ENCODE measurements around the gene ARIH2. TPM values are rescaled to one million over a fixed set of nuclear protein-coding genes. Genes with fewer than 3 reads are reported as not detected.

Gene ARIH2
- total RNA-seq, 1 donor from 2014 or later = 69.9 TPM

DNA sequence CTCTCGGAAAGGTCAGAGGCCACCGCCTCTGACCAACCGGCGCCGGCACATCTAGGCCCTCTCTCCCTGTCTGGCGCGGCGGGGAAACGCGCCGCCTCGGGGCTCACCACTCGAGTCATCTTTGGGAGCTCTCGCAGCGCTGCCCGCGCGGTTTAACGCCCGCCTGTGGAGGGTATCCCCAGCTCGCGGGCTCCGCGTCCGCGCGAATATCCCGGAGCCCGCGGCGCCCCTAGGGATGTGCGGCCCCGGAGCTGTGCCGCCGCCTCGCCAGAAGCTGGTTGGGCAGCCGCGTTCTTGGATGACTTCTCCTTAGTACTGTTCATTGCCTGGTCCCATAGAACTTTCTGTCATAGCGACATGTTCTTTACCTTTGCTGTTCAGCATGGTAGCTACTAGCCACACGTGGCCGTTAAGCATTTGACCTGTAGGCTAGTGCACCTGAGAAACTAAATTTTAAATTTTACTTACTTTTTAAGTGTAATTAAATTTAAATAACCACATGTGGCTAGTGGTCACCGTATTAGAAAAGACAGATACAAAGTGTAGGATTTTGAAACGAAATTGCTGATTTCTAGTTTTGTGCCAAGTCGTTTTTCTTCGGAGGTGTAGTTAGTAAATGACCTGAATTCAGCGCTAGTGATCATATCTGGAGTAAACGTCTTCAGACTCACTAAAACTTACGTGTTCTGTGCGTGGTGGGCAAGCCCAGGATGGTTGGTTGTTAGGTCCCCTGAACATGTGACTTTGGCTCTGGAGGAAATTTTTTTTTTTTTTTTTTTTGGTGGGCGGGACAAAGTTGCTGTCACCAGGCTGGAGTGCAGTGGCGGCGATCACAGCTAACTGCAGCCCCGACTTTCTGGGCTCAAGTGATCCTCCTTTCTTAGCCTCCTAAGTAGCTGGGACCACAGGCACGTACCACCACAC, 835 bp downstream of the ARIH2 start:
- no peaks in the 10 kb centered on the region for H3K9me3 Mint-ChIP-seq (ENCODE audit: low read depth)
- H3K4me1 Mint-ChIP-seq (ENCODE audit: low read depth) = peaks cover 22% of the 10 kb centered on the region
- H3K27ac Mint-ChIP-seq (ENCODE audit: unreplicated experiment) = peak overlapping the region; percentile 95
- TF ChIP-seq, protein P1, sequence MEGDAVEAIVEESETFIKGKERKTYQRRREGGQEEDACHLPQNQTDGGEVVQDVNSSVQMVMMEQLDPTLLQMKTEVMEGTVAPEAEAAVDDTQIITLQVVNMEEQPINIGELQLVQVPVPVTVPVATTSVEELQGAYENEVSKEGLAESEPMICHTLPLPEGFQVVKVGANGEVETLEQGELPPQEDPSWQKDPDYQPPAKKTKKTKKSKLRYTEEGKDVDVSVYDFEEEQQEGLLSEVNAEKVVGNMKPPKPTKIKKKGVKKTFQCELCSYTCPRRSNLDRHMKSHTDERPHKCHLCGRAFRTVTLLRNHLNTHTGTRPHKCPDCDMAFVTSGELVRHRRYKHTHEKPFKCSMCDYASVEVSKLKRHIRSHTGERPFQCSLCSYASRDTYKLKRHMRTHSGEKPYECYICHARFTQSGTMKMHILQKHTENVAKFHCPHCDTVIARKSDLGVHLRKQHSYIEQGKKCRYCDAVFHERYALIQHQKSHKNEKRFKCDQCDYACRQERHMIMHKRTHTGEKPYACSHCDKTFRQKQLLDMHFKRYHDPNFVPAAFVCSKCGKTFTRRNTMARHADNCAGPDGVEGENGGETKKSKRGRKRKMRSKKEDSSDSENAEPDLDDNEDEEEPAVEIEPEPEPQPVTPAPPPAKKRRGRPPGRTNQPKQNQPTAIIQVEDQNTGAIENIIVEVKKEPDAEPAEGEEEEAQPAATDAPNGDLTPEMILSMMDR (IDR thresholded peaks at IDR 0.05) = no peak
- no peak for DNase-seq (ENCODE audit: low spot score)
- H3K36me3 Mint-ChIP-seq (ENCODE audit: low read depth) = peaks cover 2% of the 10 kb centered on the region
- H3K4me3 Mint-ChIP-seq (ENCODE audit: unreplicated experiment) = peak overlapping the region; percentile 87
- H3K27me3 Mint-ChIP-seq (ENCODE audit: low read depth) = no peaks in the 10 kb centered on the region

GRCh38 chr3:48926425-48927392, 8.1 kb downstream of the ARIH2 start:
- no peaks in the 10 kb centered on the region for H3K27me3 Mint-ChIP-seq (ENCODE audit: low read depth)
- H3K27ac Mint-ChIP-seq (ENCODE audit: unreplicated experiment) = peak overlapping the region; percentile 71
- peaks cover 13% of the 10 kb centered on the region for H3K36me3 Mint-ChIP-seq (ENCODE audit: low read depth)
- no peaks in the 10 kb centered on the region for H3K9me3 Mint-ChIP-seq (ENCODE audit: low read depth)
- no peak overlapping the region for H3K4me3 Mint-ChIP-seq (ENCODE audit: unreplicated experiment)
- H3K4me1 Mint-ChIP-seq (ENCODE audit: low read depth) = peaks cover 43% of the 10 kb centered on the region
- no peak for DNase-seq (ENCODE audit: low spot score)
- TF ChIP-seq, protein P1 (IDR thresholded peaks at IDR 0.05) = no peak

DNA sequence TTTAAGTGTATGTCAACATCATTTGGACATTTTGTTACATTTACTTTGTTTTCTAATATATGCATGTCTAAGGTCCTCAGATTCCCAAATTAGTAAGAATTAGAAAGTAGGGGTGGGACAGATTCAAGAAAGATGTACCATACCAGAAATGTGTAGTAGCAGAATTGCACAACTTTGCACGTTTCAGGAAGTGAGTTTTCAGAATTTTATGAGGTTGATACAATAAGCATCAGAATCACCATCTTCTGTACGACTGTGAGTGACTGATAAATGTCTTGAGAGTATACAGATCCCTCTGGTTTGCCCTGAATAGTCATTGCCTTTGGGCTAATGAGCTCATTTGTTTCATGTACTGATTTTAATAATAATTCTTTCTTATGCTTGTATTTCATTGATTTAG, 9.3 kb downstream of the ARIH2 start:
- Mint-ChIP-seq H3K4me1 (ENCODE audit: low read depth) (peaks cover 51% of the 10 kb centered on the region), H3K36me3 (ENCODE audit: low read depth) (peaks cover 17% of the 10 kb centered on the region), H3K9me3 (ENCODE audit: low read depth) (no peaks in the 10 kb centered on the region), H3K4me3 (ENCODE audit: unreplicated experiment) (no peak overlapping the region), H3K27ac (ENCODE audit: unreplicated experiment) (no peak overlapping the region), H3K27me3 (ENCODE audit: low read depth) (no peaks in the 10 kb centered on the region)
- TF ChIP-seq, protein P1 (IDR thresholded peaks at IDR 0.05) = no peak
- DNase-seq (ENCODE audit: low spot score) = no peak

GRCh38 chr3:48928679-48929078, 10.0 kb downstream of the ARIH2 start:
- Mint-ChIP-seq H3K27ac (ENCODE audit: unreplicated experiment) (peak overlapping the region; percentile 85), H3K4me3 (ENCODE audit: unreplicated experiment) (no peak overlapping the region), H3K4me1 (ENCODE audit: low read depth) (peaks cover 51% of the 10 kb centered on the region), H3K36me3 (ENCODE audit: low read depth) (peaks cover 17% of the 10 kb centered on the region), H3K27me3 (ENCODE audit: low read depth) (no peaks in the 10 kb centered on the region), H3K9me3 (ENCODE audit: low read depth) (no peaks in the 10 kb centered on the region)
- DNase-seq (ENCODE audit: low spot score) = no peak
- TF ChIP-seq, protein P1 (IDR thresholded peaks at IDR 0.05) = no peak
